Peyer's patch (tissue), 4 donors: Measurements from ENCODE around the gene OR13J1. TPM values are rescaled to one million over a fixed set of nuclear protein-coding genes. Genes with fewer than 3 reads are reported as not detected.
A peak's percentile ranks its signal among the peaks of the same experiment; 100 is the strongest.

Experiments
- DNase-seq, 3 donors: peaks; one replicate each; pipeline ENCODE4 v3.0.0-alpha.2; 2017 to 2019
- H3K27ac ChIP-seq, 4 donors: fragments of 200-600 bp; sonication (generic); one replicate each; pipeline ENCODE4 v1.5.1; 2016 to 2019
- H3K27me3 ChIP-seq, 2 donors: fragments of 200-600 bp; sonication (generic); one replicate each; pipeline ENCODE4 v1.5.1; 2019
- H3K36me3 ChIP-seq, 3 donors: fragments of 200-600 bp; sonication (generic); one replicate each; pipeline ENCODE4 v1.5.1; 2016 to 2019
- H3K4me1 ChIP-seq, 4 donors: fragments of 200-600 bp; sonication (generic); one replicate each; pipeline ENCODE4 v1.5.1; 2016 to 2019
- H3K4me3 ChIP-seq, 4 donors: fragments of 200-600 bp; sonication (generic); 1 replicate in 3 of 4; 2 replicates in 1 of 4; pipeline ENCODE4 v1.5.1; 2016 to 2019; ENCODE audit warnings: mild to moderate bottlenecking in 1 of 4
- H3K9me3 ChIP-seq, 4 donors: fragments of 200-600 bp; sonication (generic); one replicate each; pipeline ENCODE4 v1.5.1; 2016 to 2019; ENCODE audit warnings: mild to moderate bottlenecking in 1 of 4
- POLR2A ChIP-seq, 2 donors: fragments of 450-650 bp; IDR thresholded peaks; one replicate each; pipeline ENCODE4 v1.5.1; 2017; ENCODE audit warnings: antibody characterized with exemption in 2 of 2, mild to moderate bottlenecking in 2 of 2, moderate library complexity in 2 of 2
- total RNA-seq, 4 donors: library from RNA; depleted of rRNA; stranded (reverse); fragments of >200 nt; gene quantifications; one replicate each; pipeline ENCODE4 v1.1.0, GENCODE V29; 2016
- TF ChIP-seq, protein P1 (sequence below), 6 experiments: fragments of 450-650 bp in 4 of 6; fragments of 200-600 bp in 2 of 6; sonication (generic) in 1 of 6; IDR thresholded peaks; one replicate each; pipeline ENCODE4 v1.5.1; 2017 to 2019; ENCODE audit warnings: antibody characterized with exemption in 6 of 6, mild to moderate bottlenecking in 3 of 6, moderate library complexity in 1 of 6

OR13J1 gene
- total RNA-seq, 4 donors from 2014 or later: not detected

DNA sequence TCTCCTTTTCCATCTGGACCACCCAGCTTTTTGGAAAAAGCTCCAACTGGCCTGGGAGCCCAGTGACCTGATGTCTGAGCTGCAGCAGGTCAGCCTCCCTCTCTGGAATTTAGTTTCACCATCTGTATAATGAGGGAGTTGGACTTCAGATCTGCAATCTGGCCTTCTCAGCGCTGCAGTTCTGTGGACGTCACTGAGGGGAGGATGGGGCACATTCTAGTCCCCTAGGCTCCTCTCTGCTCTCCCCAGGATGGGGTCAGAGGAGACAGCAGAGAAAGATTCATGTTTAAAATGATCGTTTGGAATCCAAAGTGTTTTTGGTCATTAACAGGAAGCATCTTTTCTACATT is 10.2 kb downstream of the OR13J1 start:
- H3K27ac ChIP-seq: no peak overlapping the region
- no peak overlapping the region for H3K4me3 ChIP-seq
- no peaks in the 10 kb centered on the region for H3K27me3 ChIP-seq
- no peak for TF ChIP-seq POLR2A (IDR thresholded peaks at IDR 0.05)
- TF ChIP-seq, protein P1, sequence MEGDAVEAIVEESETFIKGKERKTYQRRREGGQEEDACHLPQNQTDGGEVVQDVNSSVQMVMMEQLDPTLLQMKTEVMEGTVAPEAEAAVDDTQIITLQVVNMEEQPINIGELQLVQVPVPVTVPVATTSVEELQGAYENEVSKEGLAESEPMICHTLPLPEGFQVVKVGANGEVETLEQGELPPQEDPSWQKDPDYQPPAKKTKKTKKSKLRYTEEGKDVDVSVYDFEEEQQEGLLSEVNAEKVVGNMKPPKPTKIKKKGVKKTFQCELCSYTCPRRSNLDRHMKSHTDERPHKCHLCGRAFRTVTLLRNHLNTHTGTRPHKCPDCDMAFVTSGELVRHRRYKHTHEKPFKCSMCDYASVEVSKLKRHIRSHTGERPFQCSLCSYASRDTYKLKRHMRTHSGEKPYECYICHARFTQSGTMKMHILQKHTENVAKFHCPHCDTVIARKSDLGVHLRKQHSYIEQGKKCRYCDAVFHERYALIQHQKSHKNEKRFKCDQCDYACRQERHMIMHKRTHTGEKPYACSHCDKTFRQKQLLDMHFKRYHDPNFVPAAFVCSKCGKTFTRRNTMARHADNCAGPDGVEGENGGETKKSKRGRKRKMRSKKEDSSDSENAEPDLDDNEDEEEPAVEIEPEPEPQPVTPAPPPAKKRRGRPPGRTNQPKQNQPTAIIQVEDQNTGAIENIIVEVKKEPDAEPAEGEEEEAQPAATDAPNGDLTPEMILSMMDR (IDR thresholded peaks at IDR 0.05): no peak
- H3K4me1 ChIP-seq: no peaks in the 10 kb centered on the region
- H3K9me3 ChIP-seq: no peaks in the 10 kb centered on the region
- H3K36me3 ChIP-seq: no peaks in the 10 kb centered on the region
- DNase-seq: no peak

DNA sequence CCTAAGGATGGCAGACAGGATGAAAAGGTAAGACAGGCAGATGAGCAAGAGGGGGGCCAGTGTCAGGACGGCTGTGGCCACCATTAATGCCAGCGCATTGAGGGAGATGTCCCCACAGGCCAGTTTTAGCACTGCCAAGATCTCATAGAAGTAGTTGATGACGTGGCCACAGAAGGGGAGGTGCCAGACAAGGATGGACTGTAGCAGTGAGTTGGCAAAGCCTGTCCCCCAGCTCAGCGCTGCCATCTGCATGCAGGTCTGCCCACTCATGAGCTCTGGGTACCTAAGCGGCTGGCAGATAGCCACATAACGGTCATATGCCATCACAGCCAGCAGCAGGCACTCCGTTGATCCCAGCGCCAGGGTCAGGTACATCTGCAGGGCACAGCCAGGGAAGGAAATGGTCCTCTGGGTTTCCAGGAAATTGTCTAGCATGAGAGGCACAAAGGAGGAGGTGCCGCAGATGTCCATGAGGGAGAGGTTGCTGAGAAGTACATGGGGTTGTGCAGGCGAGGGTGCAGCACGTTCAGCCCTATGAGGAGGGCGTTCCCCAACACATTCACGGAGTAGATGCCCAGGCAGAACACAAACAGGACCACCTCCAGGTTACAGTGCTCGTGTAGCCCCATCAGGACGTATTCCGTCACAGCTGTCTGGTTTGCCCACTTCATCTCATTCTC is 10.8 kb downstream of the OR13J1 start:
- H3K4me3 ChIP-seq: no peak overlapping the region
- H3K27ac ChIP-seq: no peak overlapping the region
- peak in 1 of 3 donors; percentile 31 for DNase-seq
- TF ChIP-seq, protein P1 (IDR thresholded peaks at IDR 0.05): no peak
- TF ChIP-seq POLR2A (IDR thresholded peaks at IDR 0.05): no peak
- H3K27me3 ChIP-seq: no peaks in the 10 kb centered on the region
- H3K9me3 ChIP-seq: no peaks in the 10 kb centered on the region
- H3K36me3 ChIP-seq: no peaks in the 10 kb centered on the region
- H3K4me1 ChIP-seq: no peaks in the 10 kb centered on the region

DNA sequence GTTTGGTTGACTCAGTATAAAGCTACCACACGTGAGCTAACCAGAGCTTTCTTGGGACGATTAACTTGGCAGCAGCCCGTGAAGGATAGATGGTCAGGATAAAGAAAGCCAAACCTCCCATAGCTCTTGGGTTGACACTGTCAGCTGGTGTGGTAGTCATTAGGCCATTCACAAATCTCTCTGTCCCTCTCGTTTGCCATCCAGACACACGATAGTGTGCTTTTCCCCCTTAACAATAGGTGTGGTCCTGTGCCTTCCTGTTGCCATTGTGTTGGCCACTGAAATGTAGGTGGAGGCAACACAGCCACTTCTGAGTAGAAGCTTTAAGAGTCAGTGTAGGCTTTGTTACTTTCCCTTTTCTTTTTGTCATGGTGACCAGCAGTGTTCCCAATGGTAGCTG is 11.7 kb downstream of the OR13J1 start:
- Histone ChIP-seq H3K4me3 (no peak overlapping the region), H3K4me1 (no peaks in the 10 kb centered on the region), H3K36me3 (no peaks in the 10 kb centered on the region), H3K9me3 (no peaks in the 10 kb centered on the region), H3K27ac (no peak overlapping the region), H3K27me3 (no peaks in the 10 kb centered on the region)
- TF ChIP-seq, protein P1 (IDR thresholded peaks at IDR 0.05): no peak
- no peak for TF ChIP-seq POLR2A (IDR thresholded peaks at IDR 0.05)
- no peak for DNase-seq

DNA sequence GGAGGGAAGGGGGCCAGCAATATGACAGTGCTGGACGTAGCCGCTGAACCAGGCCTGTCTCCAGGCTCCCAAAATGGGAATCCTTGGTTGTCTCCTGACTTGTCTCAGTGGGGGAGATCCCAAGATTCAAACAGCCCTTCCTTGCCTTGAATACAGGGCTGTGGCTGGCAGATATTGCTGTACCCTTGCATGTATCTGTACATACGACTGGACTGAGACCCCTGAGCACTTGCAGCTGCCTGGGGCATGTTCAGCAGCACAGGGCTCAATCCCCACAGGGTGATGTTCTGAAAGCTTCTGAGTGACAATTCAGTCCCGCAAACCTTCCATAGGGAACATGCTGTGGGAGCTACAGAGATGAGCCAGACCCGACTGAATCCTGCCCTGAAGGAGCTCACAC is 13.3 kb downstream of the OR13J1 start:
- no peaks in the 10 kb centered on the region for H3K27me3 ChIP-seq

DNA sequence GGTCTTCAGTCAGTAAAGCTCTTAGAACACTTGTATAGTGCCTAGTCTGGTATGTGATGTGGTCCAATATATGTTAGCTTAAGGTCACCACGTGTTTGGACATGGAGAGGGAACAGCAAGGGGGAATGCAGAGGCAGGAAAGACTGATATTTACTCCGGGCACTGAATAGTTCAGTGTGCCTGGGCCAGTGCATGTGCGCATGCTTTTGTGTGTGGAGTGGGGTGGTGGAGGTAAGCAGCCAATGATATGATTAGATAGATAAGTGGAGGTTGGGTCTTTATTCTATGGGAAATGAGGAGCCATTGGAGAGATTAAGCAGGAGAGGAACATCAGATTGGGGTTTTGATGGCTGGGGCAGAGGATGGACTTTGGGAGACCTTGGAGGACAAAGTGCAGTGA is 14.0 kb downstream of the OR13J1 start:
- no peaks in the 10 kb centered on the region for H3K9me3 ChIP-seq
- no peak overlapping the region for H3K27ac ChIP-seq
- H3K4me3 ChIP-seq: no peak overlapping the region
- H3K36me3 ChIP-seq: no peaks in the 10 kb centered on the region
- no peak for DNase-seq
- no peaks in the 10 kb centered on the region for H3K4me1 ChIP-seq
- TF ChIP-seq POLR2A (IDR thresholded peaks at IDR 0.05): no peak
- TF ChIP-seq, protein P1 (IDR thresholded peaks at IDR 0.05): no peak
- no peaks in the 10 kb centered on the region for H3K27me3 ChIP-seq

More for the DNA sequence above, 13.3 kb downstream of the OR13J1 start:
- Histone ChIP-seq H3K4me1 (no peaks in the 10 kb centered on the region), H3K4me3 (no peak overlapping the region), H3K27ac (no peak overlapping the region), H3K36me3 (no peaks in the 10 kb centered on the region), H3K9me3 (no peaks in the 10 kb centered on the region)
- TF ChIP-seq POLR2A (IDR thresholded peaks at IDR 0.05): no peak
- TF ChIP-seq, protein P1 (IDR thresholded peaks at IDR 0.05): no peak
- no peak for DNase-seq
